ENCODE results near the gene TTC29.
"Not testable (repeated sequence)": the region's sequence is repeated elsewhere in the genome, so short reads cannot be mapped to it uniquely, and the experiment has no call there.

Gene TTC29

GRCh38 chr4:146883070-146883469 lies 62.6 kb downstream of the TTC29 start:
- DNase-seq (ENCODE audit: low read depth, low spot score): no peak
- no peak overlapping the region for H3K27ac ChIP-seq

DNA sequence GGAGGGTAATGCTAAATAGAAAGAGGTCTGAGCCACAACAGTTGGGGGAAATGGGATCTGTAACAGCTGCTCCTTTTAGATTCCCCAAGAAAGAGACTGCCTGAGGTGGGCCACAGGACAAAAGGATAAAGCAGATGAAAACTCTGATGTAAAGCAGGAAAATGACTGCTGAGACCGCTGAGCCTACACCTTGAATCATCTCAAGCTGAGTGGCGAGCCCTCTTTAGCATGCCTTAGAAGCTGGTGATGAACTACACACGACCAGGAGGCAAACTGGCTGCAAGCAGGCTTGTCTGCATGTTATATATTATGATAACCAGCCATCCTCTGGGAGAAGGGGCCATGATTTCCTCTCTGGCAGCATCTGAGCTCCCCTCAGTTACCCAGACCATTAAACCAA lies 88.4 kb downstream of the TTC29 start:
- no peak overlapping the region for H3K27ac ChIP-seq
- no peak for DNase-seq (ENCODE audit: low read depth, low spot score)

GRCh38 chr4:146855761-146856160 lies 89.9 kb downstream of the TTC29 start:
- no peak for DNase-seq (ENCODE audit: low read depth, low spot score)
- no peak overlapping the region for H3K27ac ChIP-seq

DNA sequence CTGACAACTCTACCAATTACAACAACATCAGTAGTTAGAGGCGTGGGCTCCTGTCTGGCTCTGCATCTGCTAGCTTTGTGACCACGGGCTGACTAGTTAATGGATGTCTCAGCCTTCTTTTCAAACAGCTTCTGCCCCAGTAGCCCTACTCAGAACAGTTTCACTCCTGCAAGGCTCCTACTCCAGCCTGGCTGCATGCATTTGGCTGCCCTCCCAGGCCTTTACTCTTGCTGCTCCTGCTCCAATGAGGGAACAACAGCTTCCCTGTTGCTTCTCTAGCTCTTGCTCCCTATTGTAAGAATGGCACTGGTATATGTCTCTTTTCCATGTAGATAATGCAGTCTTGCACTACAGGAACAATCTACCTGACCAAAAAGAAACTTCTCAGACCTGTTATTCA lies 93.3 kb downstream of the TTC29 start:
- no peak for DNase-seq (ENCODE audit: low read depth, low spot score)
- H3K27ac ChIP-seq: no peak overlapping the region

DNA sequence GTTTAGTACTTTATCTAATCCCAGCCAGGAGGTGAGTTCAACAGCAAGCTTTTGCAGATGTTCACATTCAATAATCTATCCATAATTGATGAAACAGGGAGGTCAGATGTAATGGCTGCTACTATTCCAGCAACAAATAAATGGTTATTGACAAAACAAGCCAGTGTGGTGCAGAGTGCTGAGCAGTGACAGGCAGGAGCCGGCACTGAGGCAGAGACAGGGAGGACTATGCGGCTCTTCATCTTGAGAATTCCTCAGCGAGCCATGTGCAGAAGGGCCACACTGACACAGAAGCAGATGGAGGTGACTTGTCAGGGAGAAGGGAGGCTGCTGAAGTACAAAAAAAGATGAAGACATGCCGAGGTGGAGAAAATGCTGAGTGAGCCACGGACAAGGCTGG lies 98.3 kb downstream of the TTC29 start:
- no peak overlapping the region for H3K27ac ChIP-seq
- no peak for DNase-seq (ENCODE audit: low read depth, low spot score)

DNA sequence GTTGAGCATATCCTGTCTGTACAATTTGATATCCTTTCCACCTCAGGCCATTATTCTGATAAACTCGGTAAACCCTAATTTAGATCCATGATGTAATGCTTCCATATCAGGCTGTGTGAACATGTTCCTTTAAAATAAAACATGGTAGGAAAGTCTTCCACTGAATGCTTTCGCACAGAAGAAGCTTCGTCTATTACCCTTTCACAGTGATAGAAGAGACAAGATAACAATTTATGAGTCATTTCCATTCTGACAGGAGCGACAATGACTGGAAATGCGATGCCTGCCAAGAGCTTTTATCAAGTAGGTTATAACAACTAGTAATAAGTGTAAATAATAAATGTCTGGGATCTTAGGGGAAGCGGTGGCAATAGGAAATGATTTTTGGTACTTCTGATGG lies 98.8 kb downstream of the TTC29 start:
- DNase-seq (ENCODE audit: low read depth, low spot score): no peak
- H3K27ac ChIP-seq: no peak overlapping the region

GRCh38 chr4:146844761-146845160 lies 100.9 kb downstream of the TTC29 start:
- DNase-seq (ENCODE audit: low read depth, low spot score): no peak
- no peak overlapping the region for H3K27ac ChIP-seq

- no peak overlapping the region for H3K27ac ChIP-seq
- no peak for DNase-seq (ENCODE audit: low read depth, low spot score)
Measured at GRCh38 chr4:146842876-146843275, 102.8 kb downstream of the TTC29 start.

DNA sequence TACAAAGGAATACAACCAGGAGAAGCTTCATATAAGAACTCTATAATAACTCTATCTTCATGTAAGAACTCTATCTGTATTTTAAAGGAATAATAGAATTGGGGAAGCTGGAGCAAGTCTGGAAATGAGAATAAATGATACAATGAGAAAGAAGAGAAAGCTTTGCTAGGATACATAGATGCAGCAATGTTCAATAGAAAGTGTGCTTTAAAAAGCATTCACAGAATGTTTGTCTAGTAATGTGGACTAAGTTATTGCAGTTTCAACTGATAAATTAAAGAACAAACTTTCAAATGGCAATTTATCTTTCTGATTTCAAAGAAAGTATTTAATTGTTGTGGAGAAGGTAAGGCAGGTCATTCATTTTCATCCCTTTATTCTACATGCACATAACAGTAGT lies 104.9 kb downstream of the TTC29 start:
- DNase-seq (ENCODE audit: low read depth, low spot score): no peak

GRCh38 chr4:146835096-146835495 lies 110.6 kb downstream of the TTC29 start:
- H3K27ac ChIP-seq: no peak overlapping the region
- no peak for DNase-seq (ENCODE audit: low read depth, low spot score)

More for the DNA sequence above, 104.9 kb downstream of the TTC29 start:
- no peak overlapping the region for H3K27ac ChIP-seq

DNA sequence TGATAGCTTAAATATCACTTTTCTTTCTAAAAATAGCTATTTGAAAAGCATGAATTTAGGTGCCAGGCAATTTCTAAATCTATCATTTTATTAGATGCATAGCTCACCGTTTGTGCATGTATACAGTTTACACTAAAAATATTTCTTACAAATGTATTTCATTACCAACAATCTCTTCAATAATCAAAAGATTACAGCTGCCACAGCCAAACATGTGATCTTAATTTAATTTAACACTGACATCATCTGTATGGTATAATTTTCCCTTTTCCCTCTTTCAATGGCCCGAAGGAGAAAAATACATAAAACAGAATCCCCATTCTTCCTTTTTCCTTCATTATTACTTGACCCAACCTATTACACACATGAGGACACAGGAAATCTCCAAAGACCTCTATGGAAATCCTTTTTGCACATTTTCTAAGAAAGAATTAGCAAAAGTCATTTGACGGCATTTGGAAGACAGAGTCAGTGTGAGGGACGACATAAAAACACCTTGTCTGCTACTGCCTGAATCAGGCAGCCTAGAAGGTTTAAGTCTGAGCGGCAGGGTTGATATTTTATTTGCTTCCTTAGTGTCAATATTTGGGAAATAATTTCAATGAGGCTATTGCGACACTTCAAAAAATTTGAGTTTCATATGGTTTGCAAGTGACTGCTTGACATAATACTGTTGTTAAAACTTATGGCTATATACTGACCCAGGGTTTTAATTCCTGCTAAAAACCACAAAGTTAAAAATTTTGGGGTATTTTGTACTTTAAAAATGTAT lies 111.2 kb downstream of the TTC29 start:
- no peak overlapping the region for H3K27ac ChIP-seq
- no peak for DNase-seq (ENCODE audit: low read depth, low spot score)

- no peak overlapping the region for H3K27ac ChIP-seq
- DNase-seq (ENCODE audit: low read depth, low spot score): no peak
Measured at GRCh38 chr4:146833530-146833929, 112.1 kb downstream of the TTC29 start.

- DNase-seq (ENCODE audit: low read depth, low spot score); H3K27ac ChIP-seq: not testable (repeated sequence)
Measured at GRCh38 chr4:146822980-146823379, 122.7 kb downstream of the TTC29 start.

- H3K27ac ChIP-seq: no peak overlapping the region
- DNase-seq (ENCODE audit: low read depth, low spot score): no peak
Measured at GRCh38 chr4:146814750-146815149, 130.9 kb downstream of the TTC29 start.

GRCh38 chr4:146795711-146796110 lies 150.0 kb downstream of the TTC29 start:
- no peak overlapping the region for H3K27ac ChIP-seq
- DNase-seq (ENCODE audit: low read depth, low spot score): no peak

DNA sequence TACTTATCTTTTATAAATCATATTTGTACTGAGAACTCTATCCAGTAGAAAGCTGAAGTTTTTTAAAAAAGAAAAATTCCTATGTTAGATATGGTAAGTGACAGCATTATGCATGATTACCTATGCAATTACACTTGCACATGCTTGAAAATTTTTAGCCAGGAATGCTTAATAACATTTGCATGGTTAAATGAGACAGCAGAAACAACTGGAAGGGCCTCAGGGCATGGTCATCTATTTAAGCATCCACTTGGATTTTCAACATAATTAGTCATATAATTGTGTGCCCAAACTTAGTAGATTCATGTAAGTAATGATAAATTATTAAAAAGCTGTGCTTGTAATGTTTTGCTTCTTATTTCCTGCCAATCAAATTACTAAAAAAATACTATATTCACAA lies 151.9 kb downstream of the TTC29 start:
- no peak overlapping the region for H3K27ac ChIP-seq
- DNase-seq (ENCODE audit: low read depth, low spot score): no peak

DNA sequence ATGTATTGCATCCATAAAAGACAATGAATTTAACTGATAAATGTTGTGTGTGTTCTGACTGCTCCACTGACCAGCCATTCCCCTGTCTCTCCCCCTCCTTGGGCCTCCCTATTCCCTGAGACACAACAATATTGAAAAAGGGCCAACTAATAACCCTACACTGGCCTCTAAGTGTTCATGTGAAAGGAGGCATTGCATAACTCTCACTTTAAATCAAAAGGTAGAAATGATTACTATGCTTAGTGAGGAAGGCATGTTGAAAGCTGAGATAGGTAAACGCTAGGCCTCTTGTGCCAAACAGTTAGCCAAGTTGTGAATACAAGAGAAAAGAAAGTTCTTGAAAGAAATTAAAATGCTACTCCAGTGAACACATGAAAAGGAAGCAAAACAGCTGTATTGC lies 154.2 kb downstream of the TTC29 start:
- peak overlapping the region; percentile 17 for H3K27ac ChIP-seq
- no peak for DNase-seq (ENCODE audit: low read depth, low spot score)

DNA sequence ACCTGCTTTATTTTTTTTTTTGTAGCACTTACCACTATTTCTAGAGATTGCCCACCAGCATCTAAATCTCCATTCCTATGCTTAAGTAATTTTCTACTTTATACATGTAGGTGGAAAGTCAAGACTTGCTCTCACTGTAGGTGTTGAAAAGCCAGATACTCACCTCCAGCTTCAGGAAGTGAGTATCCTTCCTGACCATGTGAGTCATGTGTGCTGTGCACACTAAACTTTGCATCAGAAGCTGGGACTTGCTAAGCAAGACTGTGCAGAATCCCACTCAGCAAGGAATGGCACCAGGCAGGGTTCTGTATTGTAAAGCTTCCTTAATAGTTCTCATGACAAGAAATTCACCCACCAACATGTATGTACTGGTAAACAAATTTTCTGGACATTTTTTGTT lies 155.1 kb downstream of the TTC29 start:
- H3K27ac ChIP-seq: peak overlapping the region; percentile 17
- DNase-seq (ENCODE audit: low read depth, low spot score): peak; percentile 75

- H3K27ac ChIP-seq: no peak overlapping the region
- DNase-seq (ENCODE audit: low read depth, low spot score): no peak
Measured at GRCh38 chr4:146787731-146788130, 157.9 kb downstream of the TTC29 start.

- DNase-seq (ENCODE audit: low read depth, low spot score): no peak
- no peak overlapping the region for H3K27ac ChIP-seq
Measured at GRCh38 chr4:146776691-146777090, 169.0 kb downstream of the TTC29 start.

GRCh38 chr4:146763560-146763959 lies 182.1 kb downstream of the TTC29 start:
- H3K27ac ChIP-seq: no peak overlapping the region
- DNase-seq (ENCODE audit: low read depth, low spot score): no peak

- DNase-seq (ENCODE audit: low read depth, low spot score): no peak
- no peak overlapping the region for H3K27ac ChIP-seq
Measured at GRCh38 chr4:146762016-146762415, 183.6 kb downstream of the TTC29 start.

Data from epithelial cell of prostate (primary cell).